ENCODE measurements around the gene GAL3ST2.
"Not testable (repeated sequence)": the region's sequence is repeated elsewhere in the genome, so short reads cannot be mapped to it uniquely, and the experiment has no call there.

Gene GAL3ST2

DNA sequence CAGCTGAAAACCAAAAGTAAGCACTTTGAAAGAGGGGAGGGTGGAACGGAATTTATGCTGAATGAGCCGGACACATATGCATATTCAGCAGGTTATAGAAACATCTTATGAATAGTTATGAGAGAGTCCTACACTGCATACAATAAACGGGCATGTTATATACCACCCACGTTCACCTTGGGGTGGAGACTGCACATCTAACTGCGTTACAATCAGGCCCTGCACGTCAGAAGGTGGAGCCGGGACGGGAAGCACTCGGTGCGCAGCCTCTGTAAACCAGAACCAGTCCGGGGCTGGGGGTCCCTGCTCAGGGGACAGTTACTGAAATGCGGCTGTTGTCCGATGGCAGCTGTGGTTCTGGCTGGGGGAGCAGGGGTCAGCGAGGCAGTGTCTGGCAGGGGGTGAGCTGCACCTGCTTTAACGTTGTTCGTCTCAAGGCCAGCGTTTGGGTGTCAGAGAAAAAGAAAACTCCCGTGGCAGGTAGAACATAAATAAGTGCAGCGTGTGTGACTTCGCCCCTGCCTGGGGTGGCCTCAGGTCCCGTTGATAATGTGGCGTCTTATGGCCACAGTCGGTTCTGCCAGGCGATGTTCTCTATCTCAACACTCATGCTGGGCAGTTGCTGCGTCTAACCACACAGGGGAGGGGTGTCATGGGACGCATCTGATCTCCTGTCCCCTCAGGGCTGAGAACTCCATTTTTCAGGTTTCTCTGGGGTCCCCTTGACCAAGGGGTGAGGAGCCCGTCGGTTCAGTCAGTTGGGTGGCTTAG lies 57.3 kb downstream of the GAL3ST2 start:
- not testable (repeated sequence) for H3K9me3 ChIP-seq (ENCODE audit: control insufficient read depth, low read length); H3K4me1 ChIP-seq (ENCODE audit: control insufficient read depth, insufficient read depth, low read length, poor library complexity, severe bottlenecking); H3K4me3 ChIP-seq (ENCODE audit: extremely low read depth, insufficient read depth, low read length, poor library complexity, severe bottlenecking); H3K36me3 ChIP-seq (ENCODE audit: control insufficient read depth, insufficient read depth, low read length); H3K27ac ChIP-seq (ENCODE audit: low read depth, low read length, severe bottlenecking)
- 92 to 95% methylated on average over 22 to 24 of the region's 28 CpGs for WGBS, 2 experiments (ENCODE audit: insufficient coverage in 2 of 2)

DNA sequence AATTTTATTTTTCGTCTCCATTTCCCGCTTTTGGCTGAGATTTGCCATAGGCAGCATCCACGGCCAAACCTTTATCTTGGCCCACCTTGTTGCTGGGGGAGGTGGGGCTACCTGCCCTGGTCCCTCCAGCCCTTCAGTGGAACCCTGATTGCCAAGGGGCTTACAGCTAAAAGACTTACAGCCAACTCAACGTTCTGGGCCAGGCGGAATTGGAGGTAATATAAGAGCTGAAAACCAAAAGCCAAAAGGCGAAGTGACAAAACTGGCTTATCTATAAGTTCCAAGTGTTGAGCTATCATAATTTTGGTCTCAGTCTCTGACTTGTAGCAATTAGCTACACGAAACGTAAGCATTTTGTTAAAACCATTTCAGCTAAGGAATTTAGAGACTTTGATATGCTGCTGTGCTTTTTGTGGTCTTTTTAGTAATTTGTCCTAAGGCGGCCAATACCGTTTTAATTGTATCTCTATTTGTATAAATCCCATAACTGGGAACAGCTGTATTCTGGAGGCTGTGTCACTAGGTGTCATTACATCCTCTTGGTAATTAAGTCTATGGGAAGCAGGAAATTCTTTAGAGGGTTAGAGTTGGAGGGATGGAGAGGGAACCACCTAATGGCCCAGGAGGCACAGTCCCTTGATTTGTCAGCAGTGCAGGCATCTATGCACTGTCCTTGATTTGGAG lies 58.0 kb downstream of the GAL3ST2 start:
- no peak overlapping the region for H3K4me3 ChIP-seq (ENCODE audit: extremely low read depth, insufficient read depth, low read length, poor library complexity, severe bottlenecking)
- 91 to 98% methylated on average over 7 to 8 of the region's 10 CpGs for WGBS, 2 experiments (ENCODE audit: insufficient coverage in 2 of 2)
- no peaks in the 10 kb centered on the region for H3K36me3 ChIP-seq (ENCODE audit: control insufficient read depth, insufficient read depth, low read length)

DNA sequence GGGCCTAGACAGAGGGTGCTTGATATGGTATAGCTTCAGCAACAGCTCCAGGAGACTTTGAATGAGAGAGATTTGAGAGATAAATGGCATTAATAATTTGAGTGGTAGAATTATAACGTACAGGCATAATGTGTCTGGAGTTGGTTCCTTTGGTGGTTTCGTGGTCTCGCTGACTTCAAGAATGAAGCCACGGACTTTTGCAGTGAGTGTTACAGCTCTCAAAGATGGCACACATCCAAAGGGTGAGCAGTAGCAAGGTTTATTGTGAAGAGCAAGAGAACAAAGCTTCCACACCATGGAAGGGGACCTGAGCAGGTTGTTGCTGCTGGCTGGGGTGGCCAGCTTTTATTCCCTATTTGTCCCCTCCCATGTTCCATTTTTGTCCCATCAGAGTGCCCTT lies 59.0 kb downstream of the GAL3ST2 start:
- no peak overlapping the region for H3K27ac ChIP-seq (ENCODE audit: low read depth, low read length, severe bottlenecking)
- no peaks in the 10 kb centered on the region for H3K4me1 ChIP-seq (ENCODE audit: control insufficient read depth, insufficient read depth, low read length, poor library complexity, severe bottlenecking)
- no peaks in the 10 kb centered on the region for H3K36me3 ChIP-seq (ENCODE audit: control insufficient read depth, insufficient read depth, low read length)
- no peak overlapping the region for H3K4me3 ChIP-seq (ENCODE audit: extremely low read depth, insufficient read depth, low read length, poor library complexity, severe bottlenecking)
- no peaks in the 10 kb centered on the region for H3K9me3 ChIP-seq (ENCODE audit: control insufficient read depth, low read length)
- 88 to 98% methylated on average over 4 of the region's 4 CpGs for WGBS, 2 experiments (ENCODE audit: insufficient coverage in 2 of 2)

More for the DNA sequence above, 58.0 kb downstream of the GAL3ST2 start:
- Histone ChIP-seq H3K27ac (ENCODE audit: low read depth, low read length, severe bottlenecking) (no peak overlapping the region), H3K9me3 (ENCODE audit: control insufficient read depth, low read length) (no peaks in the 10 kb centered on the region), H3K4me1 (ENCODE audit: control insufficient read depth, insufficient read depth, low read length, poor library complexity, severe bottlenecking) (no peaks in the 10 kb centered on the region)

DNA sequence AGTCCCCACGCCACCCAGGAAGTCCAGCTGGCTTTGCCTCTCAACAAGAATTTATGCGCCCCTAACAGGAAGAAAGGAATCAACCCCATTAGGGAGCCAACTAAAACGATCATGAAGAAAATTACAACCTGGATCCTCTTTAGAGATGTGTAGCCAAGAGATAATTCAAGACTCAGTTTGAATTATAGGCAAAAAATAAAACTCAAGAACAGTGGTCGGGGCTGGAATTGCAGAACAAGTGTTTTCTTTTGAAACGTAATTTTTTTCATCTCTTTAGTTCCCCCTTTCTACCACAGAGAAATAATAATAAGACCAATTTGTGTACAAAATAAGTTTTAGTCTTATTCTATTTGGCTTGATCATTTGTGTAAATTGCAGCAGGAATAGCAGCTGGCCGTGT lies 59.7 kb downstream of the GAL3ST2 start:
- H3K4me1 ChIP-seq (ENCODE audit: control insufficient read depth, insufficient read depth, low read length, poor library complexity, severe bottlenecking): no peaks in the 10 kb centered on the region
- no peaks in the 10 kb centered on the region for H3K9me3 ChIP-seq (ENCODE audit: control insufficient read depth, low read length)
- H3K27ac ChIP-seq (ENCODE audit: low read depth, low read length, severe bottlenecking): no peak overlapping the region
- H3K36me3 ChIP-seq (ENCODE audit: control insufficient read depth, insufficient read depth, low read length): no peaks in the 10 kb centered on the region
- WGBS, 2 experiments (ENCODE audit: insufficient coverage in 2 of 2): 77% methylated on average over 2 of the region's 6 CpGs; no CpG with 5 or more reads in 1 of the 2 experiments
- H3K4me3 ChIP-seq (ENCODE audit: extremely low read depth, insufficient read depth, low read length, poor library complexity, severe bottlenecking): no peak overlapping the region

DNA sequence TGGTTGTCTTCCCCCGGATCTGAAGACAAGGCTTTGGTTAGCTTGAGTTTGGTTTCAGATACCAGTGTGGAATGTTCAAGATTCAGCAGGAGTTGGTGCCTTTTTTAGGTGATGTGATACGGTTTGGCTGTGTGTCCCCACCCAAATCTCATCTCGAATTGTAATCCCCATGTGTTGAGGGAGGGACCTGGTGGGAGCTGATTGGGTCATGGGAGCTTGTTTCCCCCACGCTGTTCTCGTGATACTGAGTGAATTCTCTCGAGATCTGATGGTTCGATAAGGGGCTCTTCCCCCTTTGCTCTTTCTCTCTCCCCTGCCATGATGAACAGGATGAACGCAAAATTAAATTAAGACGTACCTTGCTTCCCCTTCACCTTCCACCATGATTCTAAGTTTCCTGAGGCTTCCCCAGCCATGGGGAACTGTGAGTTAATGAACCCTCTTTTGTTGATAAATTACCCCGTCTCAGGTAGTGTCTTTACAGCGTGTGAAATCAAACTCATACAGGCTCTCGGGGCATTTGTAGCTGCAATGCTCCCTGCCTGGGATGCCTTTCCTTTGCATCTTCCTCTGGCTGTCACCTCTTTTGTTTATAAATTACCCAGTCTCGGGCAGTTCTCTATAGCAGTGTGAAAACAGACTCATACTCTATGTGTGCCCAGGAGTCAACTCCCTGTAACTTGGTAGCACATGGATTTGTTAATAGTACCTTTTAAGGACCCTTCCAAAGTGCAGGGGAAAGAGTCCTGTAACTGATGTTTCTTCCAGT lies 60.8 kb downstream of the GAL3ST2 start:
- no peaks in the 10 kb centered on the region for H3K36me3 ChIP-seq (ENCODE audit: control insufficient read depth, insufficient read depth, low read length)
- no peaks in the 10 kb centered on the region for H3K4me1 ChIP-seq (ENCODE audit: control insufficient read depth, insufficient read depth, low read length, poor library complexity, severe bottlenecking)
- H3K9me3 ChIP-seq (ENCODE audit: control insufficient read depth, low read length): no peaks in the 10 kb centered on the region
- no peak overlapping the region for H3K27ac ChIP-seq (ENCODE audit: low read depth, low read length, severe bottlenecking)
- 74% methylated on average over 9 to 11 of the region's 13 CpGs for WGBS, 2 experiments (ENCODE audit: insufficient coverage in 2 of 2)
- no peak overlapping the region for H3K4me3 ChIP-seq (ENCODE audit: extremely low read depth, insufficient read depth, low read length, poor library complexity, severe bottlenecking)

DNA sequence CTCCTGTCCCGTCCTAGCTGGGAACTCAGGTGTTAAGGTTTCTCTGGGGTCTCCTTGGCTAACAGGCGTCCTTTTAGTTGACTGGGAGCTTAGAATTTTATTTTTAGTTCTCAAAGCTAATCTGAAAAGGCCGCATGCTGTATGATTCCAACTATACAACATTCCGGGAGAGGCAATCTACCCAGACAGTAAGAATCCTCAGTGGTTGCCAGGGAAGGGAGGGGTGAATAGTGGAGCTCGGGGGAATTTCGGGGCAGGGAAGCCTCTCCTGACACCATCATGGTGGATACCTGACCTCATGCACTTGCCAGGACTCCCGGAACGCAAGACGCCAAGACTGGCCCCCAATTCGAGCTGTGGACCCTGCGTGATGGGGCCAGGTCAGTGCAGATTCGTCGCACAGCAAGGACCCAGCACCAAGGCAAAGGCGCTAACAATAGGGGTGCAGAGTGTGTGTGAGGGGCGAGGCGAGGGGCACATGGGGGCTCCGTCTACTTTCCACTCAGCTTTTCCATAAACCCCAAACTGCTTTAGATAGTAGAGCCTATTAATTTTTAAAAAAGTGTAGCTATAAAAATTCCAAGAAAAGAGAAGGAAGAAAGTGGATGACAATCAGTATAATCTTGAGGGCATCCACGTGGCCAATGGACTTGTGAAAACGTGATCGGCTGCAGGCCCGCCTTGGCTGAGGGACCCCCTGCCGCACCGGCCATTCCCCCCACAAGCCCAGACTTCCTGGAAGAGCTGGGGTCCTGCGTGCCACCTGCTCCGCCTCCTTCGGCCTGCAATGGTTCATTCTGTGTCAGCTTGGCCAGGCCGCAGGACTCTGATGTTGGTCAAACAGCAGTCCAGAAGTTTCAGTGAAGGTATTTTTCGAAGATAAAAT lies 64.8 kb downstream of the GAL3ST2 start:
- no peaks in the 10 kb centered on the region for H3K36me3 ChIP-seq (ENCODE audit: control insufficient read depth, insufficient read depth, low read length)
- no peak overlapping the region for H3K27ac ChIP-seq (ENCODE audit: low read depth, low read length, severe bottlenecking)
- H3K4me3 ChIP-seq (ENCODE audit: extremely low read depth, insufficient read depth, low read length, poor library complexity, severe bottlenecking): no peak overlapping the region
- no peaks in the 10 kb centered on the region for H3K4me1 ChIP-seq (ENCODE audit: control insufficient read depth, insufficient read depth, low read length, poor library complexity, severe bottlenecking)
- H3K9me3 ChIP-seq (ENCODE audit: control insufficient read depth, low read length): no peaks in the 10 kb centered on the region
- WGBS, 2 experiments (ENCODE audit: insufficient coverage in 2 of 2): 83 to 87% methylated on average over 20 to 22 of the region's 28 CpGs

DNA sequence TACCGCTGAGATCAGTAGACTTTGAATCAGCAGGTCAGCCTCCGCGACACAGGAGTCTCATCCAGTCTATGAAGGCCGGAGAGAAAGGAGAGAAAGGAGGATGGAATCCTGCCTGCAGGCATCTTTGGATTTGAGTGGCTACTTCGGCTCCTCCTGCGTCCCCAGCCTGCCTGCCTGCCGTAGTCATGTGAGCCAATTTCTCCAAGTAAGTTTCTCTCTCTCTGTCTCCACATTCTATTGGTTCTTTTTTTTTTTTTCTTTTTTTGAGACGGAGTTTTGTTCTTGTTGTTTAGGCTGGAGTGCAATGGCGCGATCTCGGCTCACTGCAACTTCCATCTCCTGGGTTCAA lies 65.4 kb downstream of the GAL3ST2 start:
- Histone ChIP-seq H3K4me3 (ENCODE audit: extremely low read depth, insufficient read depth, low read length, poor library complexity, severe bottlenecking) (no peak overlapping the region), H3K27ac (ENCODE audit: low read depth, low read length, severe bottlenecking) (no peak overlapping the region), H3K9me3 (ENCODE audit: control insufficient read depth, low read length) (no peaks in the 10 kb centered on the region), H3K4me1 (ENCODE audit: control insufficient read depth, insufficient read depth, low read length, poor library complexity, severe bottlenecking) (no peaks in the 10 kb centered on the region), H3K36me3 (ENCODE audit: control insufficient read depth, insufficient read depth, low read length) (no peaks in the 10 kb centered on the region)
- WGBS, 2 experiments (ENCODE audit: insufficient coverage in 2 of 2): 81 to 87% methylated on average over 5 to 10 of the region's 11 CpGs

DNA sequence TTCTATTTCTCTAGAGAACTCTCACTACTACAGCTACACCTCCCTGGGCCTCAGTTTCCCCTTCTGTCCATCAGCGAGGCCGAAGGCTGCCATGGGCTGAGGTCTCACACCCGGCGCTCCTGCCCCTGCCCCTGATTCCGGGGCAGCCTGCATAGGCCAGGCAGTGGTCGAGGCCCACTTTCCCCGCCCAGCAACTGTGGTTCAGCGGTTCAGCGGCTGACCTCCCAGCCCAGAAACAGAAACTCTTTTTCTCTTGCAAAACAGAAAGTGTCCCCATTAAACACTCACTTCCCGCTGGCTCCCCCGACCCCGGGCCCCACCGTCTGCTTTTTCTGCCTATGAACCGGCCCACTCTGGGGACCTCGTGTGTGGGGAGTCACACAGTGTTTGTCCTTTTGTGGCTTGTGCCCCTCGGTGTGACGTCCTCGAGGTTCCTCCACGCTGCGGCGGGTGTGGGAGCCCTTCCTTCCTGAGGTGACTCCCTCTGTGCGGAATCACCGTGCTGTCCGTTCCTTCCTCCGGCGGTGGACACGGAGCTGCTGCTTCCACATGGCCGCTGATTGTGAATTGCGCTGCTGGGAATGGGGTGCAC lies 66.1 kb downstream of the GAL3ST2 start:
- H3K27ac ChIP-seq (ENCODE audit: low read depth, low read length, severe bottlenecking): no peak overlapping the region
- H3K9me3 ChIP-seq (ENCODE audit: control insufficient read depth, low read length): no peaks in the 10 kb centered on the region
- no peaks in the 10 kb centered on the region for H3K36me3 ChIP-seq (ENCODE audit: control insufficient read depth, insufficient read depth, low read length)
- WGBS, 2 experiments (ENCODE audit: insufficient coverage in 2 of 2): 83% methylated on average over 27 to 29 of the region's 29 CpGs
- H3K4me1 ChIP-seq (ENCODE audit: control insufficient read depth, insufficient read depth, low read length, poor library complexity, severe bottlenecking): no peaks in the 10 kb centered on the region
- H3K4me3 ChIP-seq (ENCODE audit: extremely low read depth, insufficient read depth, low read length, poor library complexity, severe bottlenecking): no peak overlapping the region

DNA sequence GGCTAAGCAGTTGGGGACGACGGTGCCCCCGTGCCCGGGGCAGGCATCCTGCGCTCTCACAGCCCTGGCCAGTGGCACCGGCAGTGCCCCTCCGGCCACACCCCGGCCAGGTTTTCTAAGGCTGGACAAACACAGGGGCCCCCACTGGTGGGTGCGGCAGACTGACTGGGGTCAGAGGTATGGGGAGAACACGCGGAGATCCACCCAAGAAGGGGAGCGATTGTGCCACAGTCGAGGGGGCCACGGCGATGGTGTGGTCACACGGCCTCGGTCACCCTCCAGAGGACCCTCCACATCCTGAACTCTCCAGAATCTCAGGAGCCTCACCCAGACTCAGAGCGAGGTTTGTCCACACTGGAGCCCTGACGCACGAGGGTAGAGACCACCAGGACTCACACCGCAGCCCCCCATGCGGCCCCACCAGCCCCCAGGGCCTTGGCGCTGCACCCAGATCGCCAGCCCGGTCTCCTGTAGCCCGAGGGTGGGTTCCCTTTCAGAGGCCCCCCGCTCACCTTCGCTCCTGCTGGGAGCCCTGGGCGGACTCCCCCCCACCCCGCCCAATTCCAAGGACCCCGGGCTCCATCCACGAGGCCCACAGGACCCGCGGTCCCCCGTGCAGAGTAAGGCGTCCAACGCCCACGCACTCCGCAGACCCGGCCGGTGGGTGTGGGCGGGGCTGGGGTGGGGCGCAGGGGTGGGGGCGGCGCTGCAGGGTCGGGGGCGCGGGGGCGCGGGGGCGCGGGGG lies 66.9 kb downstream of the GAL3ST2 start:
- Histone ChIP-seq H3K4me3 (ENCODE audit: extremely low read depth, insufficient read depth, low read length, poor library complexity, severe bottlenecking) (no peak overlapping the region), H3K9me3 (ENCODE audit: control insufficient read depth, low read length) (no peaks in the 10 kb centered on the region), H3K4me1 (ENCODE audit: control insufficient read depth, insufficient read depth, low read length, poor library complexity, severe bottlenecking) (no peaks in the 10 kb centered on the region), H3K36me3 (ENCODE audit: control insufficient read depth, insufficient read depth, low read length) (no peaks in the 10 kb centered on the region), H3K27ac (ENCODE audit: low read depth, low read length, severe bottlenecking) (no peak overlapping the region)
- WGBS, 2 experiments (ENCODE audit: insufficient coverage in 2 of 2): 81 to 94% methylated on average over 18 to 31 of the region's 52 CpGs
